HepG2 (cell line): ENCODE results near the gene TNNT3. TPM values are rescaled to one million over a fixed set of nuclear protein-coding genes. Genes with fewer than 3 reads are reported as not detected.

Source experiments
- ATAC-seq: fragments of 200-7000 bp; cut with Tn5 transposase; 3 replicates; pipeline ENCODE4 v1.9.1; 2020; ENCODE audit warnings: mild to moderate bottlenecking, moderate library complexity
- BruUV-seq: library from RNA; stranded (reverse); fragments of 400-500 nt; replicated peaks from 2 replicates; lab custom pipeline; 2021; lab: Mats Ljungman, UMichigan
- CTCF ChIA-PET: fragments of 300-600 bp; formaldehyde crosslinking; extraction: SDS; loops from one replicate; lab custom pipeline; 2021; ENCODE audit warnings: low total read pairs, inconsistent platforms, low intra/inter-chr PET ratio; lab: Yijun Ruan, JAX
- POLR2A ChIA-PET: fragments of 350-600 bp; sonication (Branson Sonifier 250); formaldehyde crosslinking; loops from one replicate; lab custom pipeline; 2020; ENCODE audit warnings: antibody characterized with exemption, inconsistent platforms; lab: Yijun Ruan, JAX
- DNase-seq: peaks from one replicate; pipeline ENCODE4 v3.0.0-alpha.2; 2015; ENCODE audit warnings: low spot score
- FAIRE-seq: peaks from 3 replicates; lab custom pipeline; 2011; peaks lifted over from hg19 to GRCh38; lab: Jason Lieb, UNC
- H2AFZ ChIP-seq: one replicate; pipeline ENCODE4 v1.6.1; 2011; ENCODE audit warnings: low read length, inconsistent platforms
- H3K27ac ChIP-seq: fragments of 300-600 bp; 3 replicates; pipeline ENCODE4 v1.8.0; 2011; ENCODE audit warnings: mixed run types, mild to moderate bottlenecking, mixed read lengths, low read length, inconsistent platforms; ENCODE audit not compliant: insufficient read depth; ENCODE audit errors: extremely low read length
- H3K27me3 ChIP-seq, 2 experiments: fragments of 200-600 bp in 1 of 2; 2 replicates in 1 of 2; 3 replicates in 1 of 2; pipeline versions ENCODE4 v1.6.0 to v1.8.0; 2011; ENCODE audit warnings: low read length in 2 of 2, mild to moderate bottlenecking in 2 of 2, moderate library complexity in 2 of 2, inconsistent platforms in 1 of 2; ENCODE audit not compliant: insufficient read depth in 2 of 2, control insufficient read depth in 1 of 2
- H3K36me3 ChIP-seq, 2 experiments: fragments of 200-600 bp in 1 of 2; replicated peaks in 1 of 2; 2 replicates in 1 of 2; 3 replicates in 1 of 2; pipeline versions ENCODE4 v1.5.1 to v1.8.0; 2011; ENCODE audit warnings: low read length in 2 of 2, inconsistent platforms in 1 of 2; ENCODE audit not compliant: insufficient read depth in 2 of 2, control insufficient read depth in 1 of 2
- H3K4me1 ChIP-seq: 2 replicates; pipeline ENCODE4 v1.5.1; 2012; ENCODE audit warnings: low read length, inconsistent platforms; ENCODE audit not compliant: insufficient read depth
- H3K4me2 ChIP-seq: 2 replicates; pipeline ENCODE4 v1.6.0; 2011; ENCODE audit warnings: low read depth, low read length, inconsistent platforms
- H3K4me3 ChIP-seq, 3 experiments: fragments of 200-600 bp in 1 of 3; sonication (generic), shearing (Covaris generic) in 1 of 3; replicated peaks in 1 of 3; 2 replicates each; pipeline ENCODE4 v1.5.1; 2011 to 2016; ENCODE audit warnings: low read length in 3 of 3, inconsistent platforms in 2 of 3, low read depth in 2 of 3, mild to moderate bottlenecking in 2 of 3, control low read depth in 1 of 3, mixed read lengths in 1 of 3; ENCODE audit not compliant: insufficient read depth in 1 of 3
- H3K79me2 ChIP-seq: one replicate; pipeline ENCODE4 v1.6.1; 2011; ENCODE audit warnings: low read length, inconsistent platforms; ENCODE audit not compliant: insufficient read depth
- H3K9ac ChIP-seq: 2 replicates; pipeline ENCODE4 v1.6.0; 2011; ENCODE audit warnings: mild to moderate bottlenecking, low read depth, low read length, inconsistent platforms; ENCODE audit not compliant: insufficient read depth
- H3K9me3 ChIP-seq: 2 replicates; pipeline ENCODE4 v1.5.1; 2012; ENCODE audit warnings: mild to moderate bottlenecking, low read length
- H4K20me1 ChIP-seq: 2 replicates; pipeline ENCODE4 v1.6.0; 2011; ENCODE audit warnings: inconsistent platforms, mild to moderate bottlenecking, low read length, moderate library complexity; ENCODE audit not compliant: insufficient read depth
- RAD51 ChIP-seq: fragments of 450-650 bp; IDR thresholded peaks from 2 replicates; pipeline ENCODE4 v1.6.1; 2016; ENCODE audit warnings: borderline replicate concordance
- ZIK1 ChIP-seq: sonication (generic); formaldehyde crosslinking; IDR thresholded peaks from 2 replicates; pipeline ENCODE4 v1.5.0; 2020; ENCODE audit warnings: mild to moderate bottlenecking, low read depth, missing genetic modification reagents, borderline replicate concordance
- ZNF615 ChIP-seq: sonication (generic); formaldehyde crosslinking; IDR thresholded peaks from 2 replicates; pipeline ENCODE4 v1.5.0; 2020; ENCODE audit warnings: mild to moderate bottlenecking, missing genetic modification reagents, borderline replicate concordance
- WGBS: methylation state at CpG from one replicate; pipeline ENCODE4 v1.1.6; 2017; ENCODE audit warnings: low lambda C conversion rate; 5-methylcytosine and 5-hydroxymethylcytosine counted together
- in situ Hi-C: cut with HindIII; loops from 2 replicates; pipeline ENCODE4 v1.10.0; 2017; ENCODE audit warnings: low pct_unique_long_range_greater_than_20kb; ENCODE audit not compliant: extremely low pct_ligation_motif_present
- intact Hi-C: fragments of 100-400 bp; cut with micrococcal nuclease; formaldehyde crosslinking; loops from one replicate; pipeline ENCODE4 v1.10.0; 2022; ENCODE audit not compliant: unreplicated experiment
- polyA plus RNA-seq, 8 experiments: library from polyadenylated mRNA; depleted of rRNA in 3 of 8; stranded (reverse) in 7 of 8; unstranded in 1 of 8; fragments of >200 nt; fragmentation: Illumina TruSeq in 4 of 8; extraction: Trizol in 4 of 8; gene quantifications; 2 replicates each; pipeline versions ENCODE4 v1.2.1 to v1.2.3, GENCODE V29; 2011 to 2016; ENCODE audit warnings: low read depth in 4 of 8, missing spikeins in 1 of 8, mixed read lengths in 1 of 8; ENCODE audit not compliant: insufficient read depth in 1 of 8
- total RNA-seq, 5 experiments: library from RNA; depleted of rRNA; stranded (reverse); fragments of >200 nt; fragmentation: Illumina TruSeq; extraction: Trizol; gene quantifications; 2 replicates each; pipeline ENCODE4 v1.2.3, GENCODE V29; 2016; ENCODE audit warnings: low read depth in 1 of 5
- TF ChIP-seq, protein P1 (sequence below): sonication (generic); formaldehyde crosslinking; IDR thresholded peaks from 2 replicates; pipeline ENCODE4 v1.5.1; 2020; ENCODE audit warnings: missing genetic modification reagents, mild to moderate bottlenecking, borderline replicate concordance
- TF ChIP-seq, protein P2 (sequence below): IDR thresholded peaks from 2 replicates; pipeline ENCODE4 v1.6.1; 2018; ENCODE audit warnings: missing genetic modification reagents, mild to moderate bottlenecking, missing compliant biosample characterization
- TF ChIP-seq, protein P3 (sequence below): fragments of 450-650 bp; IDR thresholded peaks from 2 replicates; pipeline ENCODE4 v1.6.1; 2017; ENCODE audit warnings: mild to moderate bottlenecking

The TNNT3 gene
- total and polyA plus RNA-seq, 2 of the 13 experiments (the other 11 are each of a cell fraction or from before 2014, with no cell fraction given), result not detected

DNA sequence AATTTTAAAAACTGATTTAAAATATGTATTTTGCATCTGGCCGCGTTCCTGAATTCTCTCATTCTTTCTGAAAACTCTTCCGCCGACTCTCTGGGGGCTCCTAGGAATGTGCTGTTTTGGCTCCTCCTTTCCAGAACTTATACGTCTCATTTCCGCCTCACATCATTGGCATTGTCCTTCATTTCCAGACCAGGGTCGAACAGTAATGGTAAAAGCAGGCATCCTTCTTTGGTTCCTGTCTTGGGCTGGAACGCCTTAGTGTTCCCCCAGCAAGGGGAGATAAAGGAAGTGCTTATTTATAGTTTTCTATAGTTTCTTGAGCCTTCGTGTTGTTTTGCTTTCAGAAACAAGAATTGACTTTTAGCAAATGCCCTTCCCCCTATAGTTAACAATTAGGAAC is 10.9 kb upstream of the TNNT3 start:
- intact Hi-C loops (no loop called here), in situ Hi-C loops (no loop called here)
- Histone ChIP-seq H3K36me3 (no peaks in the 10 kb centered on the region), H3K4me3 (no peak overlapping the region), H3K9ac (no peak overlapping the region), H4K20me1 (no peaks in the 10 kb centered on the region), H2AFZ (no peak overlapping the region), H3K27me3 (peaks cover 3 to 45% of the 10 kb centered on the region in 2 experiments; a peak in 4 of 5 replicates), H3K4me1 (no peaks in the 10 kb centered on the region), H3K79me2 (no peaks in the 10 kb centered on the region), H3K27ac (no peak overlapping the region)
- POLR2A ChIA-PET, result no interaction called here
- FAIRE-seq (no peak), DNase-seq (no peak), ATAC-seq (no peak)
- CTCF ChIA-PET, result no interaction called here
- WGBS, result 39% methylated on average over 9 of the region's 9 CpGs
- TF ChIP-seq RAD51, result no peak
- TF ChIP-seq, protein P1, sequence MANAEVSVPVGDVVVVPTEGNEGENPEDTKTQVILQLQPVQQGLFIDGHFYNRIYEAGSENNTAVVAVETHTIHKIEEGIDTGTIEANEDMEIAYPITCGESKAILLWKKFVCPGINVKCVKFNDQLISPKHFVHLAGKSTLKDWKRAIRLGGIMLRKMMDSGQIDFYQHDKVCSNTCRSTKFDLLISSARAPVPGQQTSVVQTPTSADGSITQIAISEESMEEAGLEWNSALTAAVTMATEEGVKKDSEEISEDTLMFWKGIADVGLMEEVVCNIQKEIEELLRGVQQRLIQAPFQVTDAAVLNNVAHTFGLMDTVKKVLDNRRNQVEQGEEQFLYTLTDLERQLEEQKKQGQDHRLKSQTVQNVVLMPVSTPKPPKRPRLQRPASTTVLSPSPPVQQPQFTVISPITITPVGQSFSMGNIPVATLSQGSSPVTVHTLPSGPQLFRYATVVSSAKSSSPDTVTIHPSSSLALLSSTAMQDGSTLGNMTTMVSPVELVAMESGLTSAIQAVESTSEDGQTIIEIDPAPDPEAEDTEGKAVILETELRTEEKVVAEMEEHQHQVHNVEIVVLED (CRISPR knock-in tag), result no peak
- TF ChIP-seq ZIK1 (CRISPR knock-in tag), result no peak
- TF ChIP-seq, protein P2, sequence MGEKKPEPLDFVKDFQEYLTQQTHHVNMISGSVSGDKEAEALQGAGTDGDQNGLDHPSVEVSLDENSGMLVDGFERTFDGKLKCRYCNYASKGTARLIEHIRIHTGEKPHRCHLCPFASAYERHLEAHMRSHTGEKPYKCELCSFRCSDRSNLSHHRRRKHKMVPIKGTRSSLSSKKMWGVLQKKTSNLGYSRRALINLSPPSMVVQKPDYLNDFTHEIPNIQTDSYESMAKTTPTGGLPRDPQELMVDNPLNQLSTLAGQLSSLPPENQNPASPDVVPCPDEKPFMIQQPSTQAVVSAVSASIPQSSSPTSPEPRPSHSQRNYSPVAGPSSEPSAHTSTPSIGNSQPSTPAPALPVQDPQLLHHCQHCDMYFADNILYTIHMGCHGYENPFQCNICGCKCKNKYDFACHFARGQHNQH, result no peak
- no peak for TF ChIP-seq ZNF615
- TF ChIP-seq, protein P3, sequence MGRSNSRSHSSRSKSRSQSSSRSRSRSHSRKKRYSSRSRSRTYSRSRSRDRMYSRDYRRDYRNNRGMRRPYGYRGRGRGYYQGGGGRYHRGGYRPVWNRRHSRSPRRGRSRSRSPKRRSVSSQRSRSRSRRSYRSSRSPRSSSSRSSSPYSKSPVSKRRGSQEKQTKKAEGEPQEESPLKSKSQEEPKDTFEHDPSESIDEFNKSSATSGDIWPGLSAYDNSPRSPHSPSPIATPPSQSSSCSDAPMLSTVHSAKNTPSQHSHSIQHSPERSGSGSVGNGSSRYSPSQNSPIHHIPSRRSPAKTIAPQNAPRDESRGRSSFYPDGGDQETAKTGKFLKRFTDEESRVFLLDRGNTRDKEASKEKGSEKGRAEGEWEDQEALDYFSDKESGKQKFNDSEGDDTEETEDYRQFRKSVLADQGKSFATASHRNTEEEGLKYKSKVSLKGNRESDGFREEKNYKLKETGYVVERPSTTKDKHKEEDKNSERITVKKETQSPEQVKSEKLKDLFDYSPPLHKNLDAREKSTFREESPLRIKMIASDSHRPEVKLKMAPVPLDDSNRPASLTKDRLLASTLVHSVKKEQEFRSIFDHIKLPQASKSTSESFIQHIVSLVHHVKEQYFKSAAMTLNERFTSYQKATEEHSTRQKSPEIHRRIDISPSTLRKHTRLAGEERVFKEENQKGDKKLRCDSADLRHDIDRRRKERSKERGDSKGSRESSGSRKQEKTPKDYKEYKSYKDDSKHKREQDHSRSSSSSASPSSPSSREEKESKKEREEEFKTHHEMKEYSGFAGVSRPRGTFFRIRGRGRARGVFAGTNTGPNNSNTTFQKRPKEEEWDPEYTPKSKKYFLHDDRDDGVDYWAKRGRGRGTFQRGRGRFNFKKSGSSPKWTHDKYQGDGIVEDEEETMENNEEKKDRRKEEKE, result no peak
- TF ChIP-seq, all 625 proteins: peak for 0
- no TSS peak for BruUV-seq
- Histone ChIP-seq H3K4me2 (no peak overlapping the region), H3K9me3 (no peaks in the 10 kb centered on the region)
